ENCODE measurements around the gene TSPEAR.

- TF ChIP-seq, protein P1, sequence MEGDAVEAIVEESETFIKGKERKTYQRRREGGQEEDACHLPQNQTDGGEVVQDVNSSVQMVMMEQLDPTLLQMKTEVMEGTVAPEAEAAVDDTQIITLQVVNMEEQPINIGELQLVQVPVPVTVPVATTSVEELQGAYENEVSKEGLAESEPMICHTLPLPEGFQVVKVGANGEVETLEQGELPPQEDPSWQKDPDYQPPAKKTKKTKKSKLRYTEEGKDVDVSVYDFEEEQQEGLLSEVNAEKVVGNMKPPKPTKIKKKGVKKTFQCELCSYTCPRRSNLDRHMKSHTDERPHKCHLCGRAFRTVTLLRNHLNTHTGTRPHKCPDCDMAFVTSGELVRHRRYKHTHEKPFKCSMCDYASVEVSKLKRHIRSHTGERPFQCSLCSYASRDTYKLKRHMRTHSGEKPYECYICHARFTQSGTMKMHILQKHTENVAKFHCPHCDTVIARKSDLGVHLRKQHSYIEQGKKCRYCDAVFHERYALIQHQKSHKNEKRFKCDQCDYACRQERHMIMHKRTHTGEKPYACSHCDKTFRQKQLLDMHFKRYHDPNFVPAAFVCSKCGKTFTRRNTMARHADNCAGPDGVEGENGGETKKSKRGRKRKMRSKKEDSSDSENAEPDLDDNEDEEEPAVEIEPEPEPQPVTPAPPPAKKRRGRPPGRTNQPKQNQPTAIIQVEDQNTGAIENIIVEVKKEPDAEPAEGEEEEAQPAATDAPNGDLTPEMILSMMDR (IDR thresholded peaks at IDR 0.05) = no peak
- no peak for TF ChIP-seq POLR2A (IDR thresholded peaks at IDR 0.05)
Observed at GRCh38 chr21:44759628-44760285, 48.4 kb upstream of the TSPEAR start.

Measured in prostate gland (tissue), 2 donors.